Erythroblast (primary cell): ENCODE measurements around the gene LACRT.

ENCODE experiments used
- GATA1 ChIP-seq: IDR thresholded peaks from 2 replicates; pipeline ENCODE4 v1.6.1; 2011; ENCODE audit warnings: low read depth, mild to moderate bottlenecking, control low read depth, low read length, moderate library complexity
- POLR2A ChIP-seq: IDR thresholded peaks from 2 replicates; pipeline ENCODE4 v1.6.1; 2011; ENCODE audit warnings: mild to moderate bottlenecking, low read length

DNA sequence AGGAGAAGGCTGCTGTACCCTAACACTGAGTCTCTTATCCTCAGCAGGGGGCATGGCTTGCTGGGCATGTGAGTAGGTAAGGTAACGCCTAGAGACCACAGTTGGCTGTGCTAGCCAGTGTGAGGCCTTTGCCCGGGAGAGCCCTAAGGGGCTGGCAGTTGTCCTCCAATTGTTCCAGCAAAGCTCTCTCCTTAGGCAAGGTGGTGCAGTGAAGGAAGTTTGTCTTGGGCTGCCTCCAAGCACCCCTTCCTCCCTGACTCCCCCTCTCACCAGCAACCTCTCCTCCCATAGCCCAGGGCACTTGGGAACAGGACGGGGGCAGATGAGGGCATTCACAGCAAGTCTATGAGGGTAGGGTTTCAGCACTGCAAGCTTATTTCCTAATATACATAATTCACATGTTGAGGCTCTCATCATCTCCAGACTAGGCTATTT is 23.0 kb downstream of the LACRT start:
- TF ChIP-seq POLR2A (no peak), GATA1 (no peak)
